NOMO-1 (cell line): ENCODE data around the gene PPM1F.
"Not testable (repeated sequence)": the region's sequence is repeated elsewhere in the genome, so short reads cannot be mapped to it uniquely, and the experiment has no call there.

ENCODE experiments used
- DNase-seq, 2 experiments: peaks; one replicate each; lab custom pipeline; 2025; ENCODE audit not compliant: unreplicated experiment in 2 of 2; lab: John Stamatoyannopoulos, UW

The PPM1F gene

GRCh38 chr22:21943571-21944448, 8.8 kb downstream of the PPM1F start:
- DNase-seq, result no peak

DNA sequence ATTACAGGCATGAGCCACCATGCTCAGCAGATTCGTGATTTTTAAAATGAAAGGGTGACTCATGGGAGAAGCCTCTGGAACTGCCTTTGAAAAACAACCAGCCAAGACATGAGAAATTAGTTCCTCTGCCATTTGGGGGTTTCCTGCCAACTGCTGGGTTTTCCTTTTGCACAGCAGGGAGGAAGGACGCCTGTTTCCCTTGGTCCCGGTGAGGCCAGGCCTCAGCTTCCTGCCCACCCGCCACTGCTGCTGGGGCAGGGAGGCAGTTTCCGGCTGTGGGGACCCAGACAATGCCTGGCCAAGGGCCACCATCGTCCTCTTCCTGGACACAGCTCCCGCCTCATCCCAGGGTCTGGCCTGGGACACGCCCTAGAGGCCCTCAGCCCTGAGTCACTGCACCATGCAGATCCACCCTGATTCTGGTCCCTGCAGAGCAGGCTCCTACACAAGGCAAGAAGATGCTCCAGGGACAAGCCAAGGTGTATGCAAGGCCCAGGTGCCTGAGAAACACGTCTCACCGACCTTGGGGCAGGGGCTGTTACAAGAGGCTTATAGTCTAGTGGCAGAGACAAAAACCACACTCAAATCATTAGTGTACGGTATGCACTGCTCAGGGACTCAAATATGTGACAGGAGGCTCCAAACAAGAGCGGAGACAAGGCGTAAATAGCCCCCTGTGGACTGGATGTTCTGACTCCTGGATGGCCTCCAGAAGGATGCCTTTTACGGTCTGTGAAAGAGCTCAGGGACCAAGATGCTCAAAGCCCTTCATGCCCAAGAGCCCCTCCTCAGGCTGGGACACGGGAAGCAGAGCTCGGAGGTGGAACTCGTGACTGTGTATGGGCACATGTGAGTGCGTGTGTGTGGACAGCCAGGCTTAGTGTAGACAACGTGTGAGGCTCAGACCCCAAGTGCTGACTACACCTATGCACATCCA, 10.0 kb downstream of the PPM1F start:
- DNase-seq, result peak; percentile 15 to 21

DNA sequence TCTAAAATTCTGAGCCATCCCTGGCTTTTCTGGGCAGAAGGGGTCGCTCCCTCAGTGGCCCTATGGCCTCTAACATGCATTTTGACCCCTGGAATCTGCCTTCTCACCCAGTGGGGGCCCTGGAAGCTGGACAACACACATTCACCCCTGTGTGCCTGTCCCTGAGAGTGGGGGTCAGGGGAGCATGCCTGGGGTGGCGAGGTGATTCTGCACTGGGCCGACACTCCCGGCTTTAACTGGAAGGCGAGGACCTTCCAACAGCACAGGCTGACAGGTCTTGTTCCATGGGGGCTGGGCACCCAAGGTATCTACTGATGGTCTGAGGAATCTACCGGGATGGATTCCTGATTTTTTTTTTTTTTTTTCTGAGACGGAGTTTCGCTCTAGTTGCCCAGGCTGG, 10.7 kb downstream of the PPM1F start:
- no peak for DNase-seq

DNA sequence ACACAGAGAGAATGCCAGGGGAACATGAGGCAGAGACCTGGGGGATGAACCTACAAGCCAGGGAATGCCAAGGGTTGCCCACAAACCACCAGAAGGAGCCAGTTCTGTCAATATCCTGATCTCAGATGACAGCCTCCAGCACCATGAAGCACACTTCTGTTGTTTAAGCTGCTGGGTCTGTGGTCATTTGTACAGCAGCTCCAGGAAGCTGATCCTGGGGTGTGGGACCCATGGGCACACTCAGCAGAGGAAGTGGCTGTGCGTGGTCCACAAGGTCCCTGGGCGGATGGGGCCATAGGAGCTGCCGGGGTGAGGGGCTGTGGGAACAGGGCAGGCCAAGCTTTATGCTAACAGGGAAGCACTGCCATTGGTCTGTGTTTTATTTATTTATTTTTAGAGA, 12.1 kb downstream of the PPM1F start:
- DNase-seq, result no peak

DNA sequence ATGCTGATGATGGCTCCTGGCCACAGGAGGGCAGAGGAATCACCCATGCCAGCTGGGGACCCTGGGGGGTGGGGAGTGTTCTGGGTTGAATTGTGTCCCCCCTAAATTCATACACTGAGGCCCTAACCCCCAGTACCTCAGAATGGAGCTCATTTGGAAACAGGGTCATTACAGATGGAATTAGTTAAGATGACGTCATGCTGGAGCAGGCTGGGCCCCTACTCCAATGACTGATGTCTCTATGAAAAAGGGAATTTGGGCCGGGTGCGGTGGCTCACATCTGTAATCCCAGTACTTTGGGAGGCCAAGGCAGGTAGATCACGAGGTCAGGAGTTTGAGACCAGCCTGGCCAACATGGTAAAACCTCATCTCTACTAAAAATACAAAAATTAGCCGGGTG, 12.7 kb downstream of the PPM1F start:
- DNase-seq, result not testable (repeated sequence)

DNA sequence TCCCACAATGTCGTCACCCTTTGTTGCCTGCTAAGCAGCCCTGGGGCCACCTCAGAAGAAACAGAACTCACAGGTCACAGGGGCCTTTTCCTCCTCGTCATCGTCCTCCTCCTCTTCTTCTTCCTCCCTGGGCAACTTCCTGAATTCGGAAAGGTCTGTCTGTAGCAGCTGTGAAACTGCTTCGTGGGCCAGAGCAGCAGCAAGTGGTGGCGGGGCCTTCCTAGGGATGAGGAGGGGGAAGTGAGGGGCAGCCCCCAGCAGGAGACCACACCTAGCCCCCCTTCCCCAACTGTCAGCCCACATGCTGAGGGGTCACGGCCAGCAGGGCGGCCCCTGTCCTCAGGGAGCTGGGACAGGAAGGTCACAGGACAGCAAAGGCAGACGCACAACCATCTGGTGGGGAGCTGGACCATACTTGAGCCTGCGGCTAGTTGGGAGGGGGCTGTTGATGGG, 13.2 kb downstream of the PPM1F start:
- peak; percentile 39 to 49 for DNase-seq

GRCh38 chr22:21938906-21939305, 13.7 kb downstream of the PPM1F start:
- DNase-seq, result no peak

- peak; percentile 91 to 94 for DNase-seq
Measured at GRCh38 chr22:21938071-21938822, 14.4 kb downstream of the PPM1F start.

DNA sequence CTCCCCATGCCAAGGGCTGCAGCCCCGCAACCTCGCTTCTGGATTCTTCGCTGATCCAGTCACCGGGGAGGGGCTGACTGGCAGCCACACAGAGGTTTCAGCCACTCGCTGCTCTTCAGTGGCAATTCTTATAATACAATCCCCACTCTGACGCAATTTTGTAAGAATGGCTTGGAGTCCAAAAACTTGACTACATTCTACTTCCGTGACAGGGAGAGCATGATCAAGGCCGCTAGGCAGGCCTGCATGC, 14.9 kb downstream of the PPM1F start:
- DNase-seq, result no peak

- peak; percentile 70 to 78 for DNase-seq
Measured at GRCh38 chr22:21937041-21937820, 15.4 kb downstream of the PPM1F start.

- peak; percentile 90 to 95 for DNase-seq
Measured at GRCh38 chr22:21936151-21936775, 16.4 kb downstream of the PPM1F start.

GRCh38 chr22:21933910-21934309, 18.7 kb downstream of the PPM1F start:
- no peak for DNase-seq

DNA sequence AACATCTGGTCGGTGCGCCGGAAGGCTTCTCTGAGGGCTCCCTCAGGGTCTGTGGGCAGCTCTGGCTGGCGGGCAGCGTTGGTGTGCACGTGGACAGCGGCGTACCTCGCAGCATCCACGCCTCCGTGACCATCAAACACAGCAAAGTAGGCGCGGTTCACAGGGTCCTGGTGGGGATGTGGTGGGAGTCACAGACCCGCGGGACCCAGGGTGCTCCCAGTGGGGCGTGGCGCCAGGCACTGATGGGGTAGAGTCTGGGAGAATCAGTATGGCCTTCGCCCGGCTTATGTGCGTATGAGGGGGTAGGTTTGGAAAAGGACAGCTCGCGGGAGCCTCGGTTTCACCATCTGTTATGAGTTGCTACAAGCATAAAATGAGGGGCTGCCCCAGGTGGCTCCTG, 19.2 kb downstream of the PPM1F start:
- no peak for DNase-seq

DNA sequence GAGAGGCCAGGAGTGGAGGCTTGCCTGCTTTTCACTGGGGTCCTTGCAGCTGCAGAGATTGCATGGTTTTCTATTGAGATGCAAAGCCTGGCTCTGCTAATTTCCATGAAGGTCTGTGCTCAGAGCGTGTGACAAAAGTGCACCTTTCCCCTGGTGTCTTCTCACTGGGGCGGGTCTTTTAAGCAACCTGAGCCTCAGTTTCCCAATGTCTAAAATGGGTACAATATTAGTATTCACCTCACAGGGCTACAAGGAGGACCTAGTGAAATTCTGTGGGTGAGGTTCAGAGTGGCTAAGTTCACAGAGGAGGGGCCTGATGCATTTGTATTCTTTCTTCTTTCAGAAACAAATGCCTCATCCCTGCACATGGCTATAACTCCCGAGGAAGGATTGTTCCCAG, 20.3 kb downstream of the PPM1F start:
- no peak for DNase-seq

- no peak for DNase-seq
Measured at GRCh38 chr22:21931056-21931455, 21.6 kb downstream of the PPM1F start.

DNA sequence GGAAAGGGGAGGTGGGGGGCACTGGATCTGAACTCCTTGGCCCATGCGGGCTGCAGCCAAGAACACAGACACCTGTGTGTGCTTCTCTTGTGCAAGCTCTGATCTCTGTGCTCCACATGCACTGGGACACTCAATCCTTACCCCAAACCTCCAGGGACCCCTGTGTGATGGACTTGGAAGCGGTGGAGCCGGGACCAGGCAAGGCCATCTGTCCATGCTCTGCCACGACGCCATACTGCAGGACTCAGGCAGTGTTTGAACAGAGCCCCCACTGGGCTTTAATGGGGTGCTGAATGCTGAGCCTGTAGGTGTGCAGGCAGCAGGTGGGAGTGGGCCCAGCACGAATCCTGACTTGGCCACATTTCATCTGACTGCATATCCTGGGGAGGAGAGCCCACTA, 23.4 kb downstream of the PPM1F start:
- no peak for DNase-seq

DNA sequence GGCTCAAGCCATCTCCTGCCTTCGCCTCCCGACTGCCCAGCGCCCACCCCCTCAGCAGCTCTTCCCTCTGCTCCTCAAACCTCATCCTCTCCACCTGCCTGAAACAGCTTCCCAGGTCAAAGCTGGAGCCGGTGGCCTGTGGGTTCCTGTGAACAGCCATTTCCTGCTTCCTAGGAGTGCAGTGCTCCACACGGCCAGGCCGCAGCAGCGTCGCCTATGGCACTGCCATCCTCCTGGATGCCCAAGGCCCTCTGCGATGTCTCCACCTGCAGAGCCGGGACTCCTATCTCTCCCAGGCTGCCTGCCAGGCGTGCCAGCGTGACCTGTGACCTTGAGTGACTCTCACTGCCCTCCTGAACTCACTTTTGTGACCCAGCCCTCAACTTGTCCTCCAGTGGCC, 24.6 kb downstream of the PPM1F start:
- no peak for DNase-seq

GRCh38 chr22:21927174-21927823, 25.3 kb downstream of the PPM1F start:
- DNase-seq, result no peak

- no peak for DNase-seq
Measured at GRCh38 chr22:21926728-21927127, 25.9 kb downstream of the PPM1F start.
